HFF-Myc (cell line): ENCODE results near the gene CDH23.

Experiments used
- DNase-seq: peaks from one replicate; pipeline ENCODE4 v3.0.0-alpha.2; 2011; ENCODE audit warnings: low read depth; ENCODE audit errors: extremely low read depth
- H3K4me3 ChIP-seq: replicated peaks from 2 replicates; pipeline ENCODE4 v1.5.1; 2011; ENCODE audit warnings: low read depth, mild to moderate bottlenecking, control low read depth, low read length
- CTCF ChIP-seq: IDR thresholded peaks from 2 replicates; pipeline ENCODE4 v1.5.1; 2012; ENCODE audit warnings: mild to moderate bottlenecking, low read depth, low read length, control low read depth; ENCODE audit errors: missing control alignments

The CDH23 gene

DNA sequence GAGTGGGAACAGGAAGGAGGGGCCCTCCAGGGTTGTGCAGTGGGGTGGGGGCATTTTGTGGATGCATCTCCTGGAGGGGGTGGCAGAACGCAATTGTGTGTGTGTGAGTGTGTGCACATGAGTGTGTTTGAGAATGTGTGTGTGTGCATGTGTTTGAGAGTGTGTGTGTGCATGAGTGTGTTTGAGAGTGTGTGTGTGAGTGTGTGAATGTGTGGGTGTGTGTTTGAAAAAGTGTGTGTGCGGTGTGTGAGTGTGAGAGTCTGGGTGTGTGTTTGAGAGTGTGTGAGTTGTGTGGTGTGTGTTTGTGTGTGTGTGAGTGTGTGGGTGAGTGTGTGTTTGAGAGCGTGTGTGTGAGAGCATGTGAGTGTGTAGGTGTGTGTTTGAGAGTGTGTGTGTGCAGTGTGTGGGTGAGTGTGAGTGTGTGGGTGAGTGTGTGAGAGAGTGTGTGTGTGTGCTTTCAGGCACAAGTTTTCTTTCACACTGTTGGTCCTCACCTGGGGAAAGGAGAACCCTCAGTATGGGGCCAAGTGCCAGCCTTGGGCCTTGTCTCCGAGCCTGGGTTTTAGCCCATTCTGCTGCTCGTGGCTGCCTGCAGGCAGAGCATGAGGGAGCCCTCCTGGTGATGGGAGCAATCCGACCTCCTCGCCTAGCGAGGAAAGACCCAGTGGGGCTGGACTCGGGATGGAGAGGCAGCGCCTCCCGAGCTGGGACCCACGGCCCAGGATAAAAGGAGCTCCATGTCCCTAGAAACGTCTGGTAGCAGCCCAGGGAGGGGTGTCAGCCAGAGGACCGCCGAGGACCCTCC, 35.6 kb downstream of the CDH23 start:
- no peak overlapping the region for H3K4me3 ChIP-seq
- TF ChIP-seq CTCF: no peak
- DNase-seq: no peak

- H3K4me3 ChIP-seq: no peak overlapping the region
- no peak for DNase-seq
- no peak for TF ChIP-seq CTCF
Observed at GRCh38 chr10:71432956-71433767, 36.4 kb downstream of the CDH23 start.

GRCh38 chr10:71433768-71434744, 37.3 kb downstream of the CDH23 start:
- TF ChIP-seq CTCF: no peak
- no peak for DNase-seq
- no peak overlapping the region for H3K4me3 ChIP-seq

GRCh38 chr10:71434760-71435394, 38.2 kb downstream of the CDH23 start:
- H3K4me3 ChIP-seq: no peak overlapping the region
- DNase-seq: no peak
- TF ChIP-seq CTCF: no peak

- DNase-seq: no peak
- no peak for TF ChIP-seq CTCF
- H3K4me3 ChIP-seq: no peak overlapping the region
Observed at GRCh38 chr10:71435571-71436267, 39.0 kb downstream of the CDH23 start.
